Measurements from ENCODE around the gene MOB3C. TPM values are rescaled to one million over a fixed set of nuclear protein-coding genes. Genes with fewer than 3 reads are reported as not detected.

The MOB3C gene
- total RNA-seq, 1 donor from 2014 or later, result 9.4 TPM

DNA sequence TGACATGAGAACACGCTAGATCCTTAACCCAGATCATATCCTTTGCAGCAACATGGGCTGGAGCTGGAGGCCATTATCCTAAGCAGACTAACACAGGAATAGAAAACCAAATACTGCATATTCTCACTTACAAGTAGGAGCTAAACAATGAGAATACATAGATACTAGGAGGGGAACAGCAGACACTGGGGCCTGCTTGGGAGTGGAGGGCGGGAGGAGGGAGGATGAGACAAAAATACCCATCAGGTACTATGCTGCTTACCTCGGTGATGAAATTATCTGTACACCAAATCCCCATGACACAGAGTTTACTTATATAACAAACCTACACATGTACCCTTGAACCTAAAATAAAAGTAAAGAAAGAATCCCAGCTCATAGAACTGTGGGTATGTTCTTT, 1.2 kb upstream of the MOB3C start:
- TF ChIP-seq, protein P1, sequence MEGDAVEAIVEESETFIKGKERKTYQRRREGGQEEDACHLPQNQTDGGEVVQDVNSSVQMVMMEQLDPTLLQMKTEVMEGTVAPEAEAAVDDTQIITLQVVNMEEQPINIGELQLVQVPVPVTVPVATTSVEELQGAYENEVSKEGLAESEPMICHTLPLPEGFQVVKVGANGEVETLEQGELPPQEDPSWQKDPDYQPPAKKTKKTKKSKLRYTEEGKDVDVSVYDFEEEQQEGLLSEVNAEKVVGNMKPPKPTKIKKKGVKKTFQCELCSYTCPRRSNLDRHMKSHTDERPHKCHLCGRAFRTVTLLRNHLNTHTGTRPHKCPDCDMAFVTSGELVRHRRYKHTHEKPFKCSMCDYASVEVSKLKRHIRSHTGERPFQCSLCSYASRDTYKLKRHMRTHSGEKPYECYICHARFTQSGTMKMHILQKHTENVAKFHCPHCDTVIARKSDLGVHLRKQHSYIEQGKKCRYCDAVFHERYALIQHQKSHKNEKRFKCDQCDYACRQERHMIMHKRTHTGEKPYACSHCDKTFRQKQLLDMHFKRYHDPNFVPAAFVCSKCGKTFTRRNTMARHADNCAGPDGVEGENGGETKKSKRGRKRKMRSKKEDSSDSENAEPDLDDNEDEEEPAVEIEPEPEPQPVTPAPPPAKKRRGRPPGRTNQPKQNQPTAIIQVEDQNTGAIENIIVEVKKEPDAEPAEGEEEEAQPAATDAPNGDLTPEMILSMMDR (IDR thresholded peaks at IDR 0.05), result no peak
- Mint-ChIP-seq H3K27ac (ENCODE audit: unreplicated experiment) (peak overlapping the region; percentile 95), H3K36me3 (ENCODE audit: unreplicated experiment) (no peaks in the 10 kb centered on the region), H3K4me1 (ENCODE audit: unreplicated experiment) (peaks cover 58% of the 10 kb centered on the region), H3K9me3 (ENCODE audit: unreplicated experiment) (no peaks in the 10 kb centered on the region), H3K27me3 (ENCODE audit: unreplicated experiment) (no peaks in the 10 kb centered on the region), H3K4me3 (ENCODE audit: unreplicated experiment) (no peak overlapping the region)
- no peak for DNase-seq (ENCODE audit: extremely low spot score, unreplicated experiment)

DNA sequence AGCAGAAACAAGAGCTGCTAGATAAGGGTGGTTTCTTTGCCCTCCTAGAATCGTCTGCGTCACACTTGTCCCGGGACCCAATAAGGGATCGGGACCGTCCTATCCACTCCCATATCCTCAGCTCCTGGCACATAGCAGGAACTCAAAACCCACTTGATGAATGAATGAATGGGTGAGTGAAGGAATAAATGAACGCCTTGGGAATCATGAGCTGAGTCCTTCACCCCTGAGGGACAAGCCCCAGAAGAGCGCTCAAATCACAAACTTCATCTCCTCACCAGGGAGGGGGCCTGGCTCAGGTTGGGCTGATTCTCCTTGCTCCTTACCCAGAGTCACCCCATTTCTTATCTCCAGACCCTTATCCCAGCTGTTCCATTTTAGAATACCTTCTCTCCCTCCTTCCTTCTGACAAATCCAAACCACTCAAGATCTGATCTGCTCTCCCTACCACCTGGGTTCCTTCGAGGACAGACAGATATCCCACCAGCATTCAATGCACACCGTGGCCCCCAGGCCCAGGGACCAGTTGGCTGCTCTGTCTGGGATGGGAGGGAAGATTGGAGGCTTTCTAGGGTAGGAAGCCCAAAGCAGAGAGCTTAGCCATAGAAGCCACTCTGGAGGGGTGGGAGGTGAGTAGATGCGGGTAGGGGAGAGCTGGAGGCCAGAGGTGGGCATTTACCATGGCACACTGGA, 643 bp upstream of the MOB3C start:
- DNase-seq (ENCODE audit: extremely low spot score, unreplicated experiment), result no peak
- no peaks in the 10 kb centered on the region for H3K9me3 Mint-ChIP-seq (ENCODE audit: unreplicated experiment)
- peak overlapping the region; percentile 95 for H3K27ac Mint-ChIP-seq (ENCODE audit: unreplicated experiment)
- peak overlapping the region; percentile 89 for H3K4me3 Mint-ChIP-seq (ENCODE audit: unreplicated experiment)
- no peaks in the 10 kb centered on the region for H3K27me3 Mint-ChIP-seq (ENCODE audit: unreplicated experiment)
- no peaks in the 10 kb centered on the region for H3K36me3 Mint-ChIP-seq (ENCODE audit: unreplicated experiment)
- TF ChIP-seq, protein P1 (IDR thresholded peaks at IDR 0.05), result no peak
- H3K4me1 Mint-ChIP-seq (ENCODE audit: unreplicated experiment), result peaks cover 59% of the 10 kb centered on the region

DNA sequence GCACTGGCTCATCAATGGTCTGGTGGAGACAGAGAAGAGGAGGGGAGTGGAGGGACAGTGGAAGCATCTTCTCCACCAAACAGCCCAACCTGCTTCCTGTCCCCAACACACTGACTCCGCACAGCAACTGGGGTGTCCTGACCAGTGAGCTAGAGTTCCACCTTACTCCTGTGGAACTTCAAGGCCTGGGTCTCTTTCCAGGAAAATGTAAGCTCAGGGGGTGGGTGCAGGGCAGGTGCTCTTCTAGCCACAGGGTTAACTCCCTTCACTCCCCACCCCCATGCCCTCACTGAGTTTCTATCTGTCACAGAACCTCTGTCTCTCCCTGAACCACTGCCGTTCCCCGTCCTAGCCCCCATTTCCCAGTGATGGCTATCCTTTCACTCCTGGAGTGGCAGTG, 876 bp downstream of the MOB3C start:
- Mint-ChIP-seq H3K27ac (ENCODE audit: unreplicated experiment) (peak overlapping the region; percentile 95), H3K9me3 (ENCODE audit: unreplicated experiment) (no peaks in the 10 kb centered on the region), H3K27me3 (ENCODE audit: unreplicated experiment) (no peaks in the 10 kb centered on the region), H3K4me3 (ENCODE audit: unreplicated experiment) (peak overlapping the region; percentile 89), H3K4me1 (ENCODE audit: unreplicated experiment) (peaks cover 60% of the 10 kb centered on the region), H3K36me3 (ENCODE audit: unreplicated experiment) (peaks cover 2% of the 10 kb centered on the region)
- TF ChIP-seq, protein P1 (IDR thresholded peaks at IDR 0.05), result no peak
- DNase-seq (ENCODE audit: extremely low spot score, unreplicated experiment), result no peak

DNA sequence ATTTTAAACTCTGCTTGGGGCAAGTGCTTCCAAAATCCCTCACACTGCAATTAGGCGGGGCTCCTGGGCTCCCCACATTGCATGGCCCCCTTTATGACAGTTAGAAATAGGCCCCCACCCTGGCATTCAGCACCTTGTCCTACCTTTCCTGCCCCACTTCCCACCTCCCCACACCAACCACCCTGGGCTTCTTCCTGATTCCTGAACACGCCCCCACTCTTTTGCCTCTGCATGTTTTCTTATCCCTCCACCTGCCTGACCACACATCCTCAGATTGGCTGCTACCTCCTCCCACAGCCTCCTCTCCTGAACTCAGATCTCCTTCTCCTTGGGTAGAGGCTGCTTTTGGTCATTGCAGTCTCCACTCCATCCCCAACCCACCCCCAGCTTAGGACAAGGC, 1.5 kb downstream of the MOB3C start:
- H3K4me3 Mint-ChIP-seq (ENCODE audit: unreplicated experiment), result peak overlapping the region; percentile 89
- peaks cover 2% of the 10 kb centered on the region for H3K36me3 Mint-ChIP-seq (ENCODE audit: unreplicated experiment)
- no peak for DNase-seq (ENCODE audit: extremely low spot score, unreplicated experiment)
- H3K9me3 Mint-ChIP-seq (ENCODE audit: unreplicated experiment), result no peaks in the 10 kb centered on the region
- H3K27ac Mint-ChIP-seq (ENCODE audit: unreplicated experiment), result peak overlapping the region; percentile 44
- TF ChIP-seq, protein P1 (IDR thresholded peaks at IDR 0.05), result no peak
- H3K27me3 Mint-ChIP-seq (ENCODE audit: unreplicated experiment), result no peaks in the 10 kb centered on the region
- peaks cover 60% of the 10 kb centered on the region for H3K4me1 Mint-ChIP-seq (ENCODE audit: unreplicated experiment)

DNA sequence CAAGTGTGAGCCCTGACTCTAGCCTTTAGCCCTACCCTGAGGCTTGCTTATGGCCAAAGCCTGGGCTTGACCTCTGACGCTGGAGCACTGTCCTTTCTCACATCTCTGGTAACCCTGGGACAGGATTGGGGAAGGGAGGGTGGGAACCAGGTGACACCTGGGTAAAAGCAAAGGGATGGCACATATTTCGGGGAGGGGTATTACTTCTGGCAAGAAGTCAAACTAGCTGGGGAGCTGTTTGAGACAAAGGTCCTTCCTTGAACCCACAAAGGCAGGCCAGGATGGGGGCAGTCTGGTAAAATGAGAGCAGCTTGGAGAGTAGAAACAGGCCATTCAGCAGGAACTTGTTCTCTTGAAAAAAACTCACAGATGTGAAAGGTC, 2.0 kb downstream of the MOB3C start:
- peaks cover 5% of the 10 kb centered on the region for H3K36me3 Mint-ChIP-seq (ENCODE audit: unreplicated experiment)
- H3K27me3 Mint-ChIP-seq (ENCODE audit: unreplicated experiment), result no peaks in the 10 kb centered on the region
- H3K4me3 Mint-ChIP-seq (ENCODE audit: unreplicated experiment), result no peak overlapping the region
- no peak for DNase-seq (ENCODE audit: extremely low spot score, unreplicated experiment)
- peak overlapping the region; percentile 75 for H3K27ac Mint-ChIP-seq (ENCODE audit: unreplicated experiment)
- no peaks in the 10 kb centered on the region for H3K9me3 Mint-ChIP-seq (ENCODE audit: unreplicated experiment)
- peaks cover 60% of the 10 kb centered on the region for H3K4me1 Mint-ChIP-seq (ENCODE audit: unreplicated experiment)
- TF ChIP-seq, protein P1 (IDR thresholded peaks at IDR 0.05), result no peak
